Measurements from ENCODE around the gene SLC44A4. TPM values are rescaled to one million over a fixed set of nuclear protein-coding genes. Genes with fewer than 3 reads are reported as not detected.
A peak's percentile ranks its signal among the peaks of the same experiment; 100 is the strongest.
"Not testable (repeated sequence)": the region's sequence is repeated elsewhere in the genome, so short reads cannot be mapped to it uniquely, and the experiment has no call there.

The SLC44A4 gene
- total RNA-seq, 1 experiment from 2014 or later: not detected

DNA sequence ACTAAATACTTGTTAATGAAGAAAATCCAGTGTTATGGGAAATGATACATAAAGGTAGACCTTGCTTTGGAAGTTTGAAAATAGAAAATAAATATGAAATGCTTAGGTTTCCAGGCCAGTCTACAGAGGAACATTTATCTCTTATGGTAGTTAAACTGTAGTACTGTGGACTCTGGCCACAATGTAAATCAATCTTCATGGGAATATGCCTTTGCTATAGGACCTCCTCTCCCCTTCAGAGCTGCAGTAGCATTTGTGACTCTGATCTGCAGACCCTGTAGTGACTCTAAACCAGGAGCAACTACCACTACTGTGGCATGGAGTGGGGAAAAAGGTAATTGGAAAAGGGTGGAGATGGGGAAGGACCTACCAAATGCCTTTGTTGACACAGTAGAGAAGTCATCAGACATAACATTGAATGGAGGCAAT, 58.9 kb downstream of the SLC44A4 start:
- no peak for DNase-seq (ENCODE audit: low spot score)
- BruUV-seq (replicated peaks): no TSS peak
- no peaks in the 10 kb centered on the region for H3K9me3 ChIP-seq (ENCODE audit: low read depth, low read length, poor library complexity, severe bottlenecking)
- no peak overlapping the region for H3K4me3 ChIP-seq (ENCODE audit: low read depth, low read length, poor library complexity, severe bottlenecking)
- TF ChIP-seq EZH2 (IDR thresholded peaks at IDR 0.05; ENCODE audit: borderline replicate concordance, low read depth, low read length, poor library complexity, severe bottlenecking): no peak
- peaks cover 7% of the 10 kb centered on the region for H3K4me1 ChIP-seq (ENCODE audit: insufficient read depth, low read length, poor library complexity, severe bottlenecking)
- no peaks in the 10 kb centered on the region for H3K36me3 ChIP-seq (ENCODE audit: insufficient read depth, low read length, poor library complexity, severe bottlenecking)
- ChIA-PET POLR2A (ENCODE audit: low non-redundant PET) (interaction anchor here (0.7 kb wide), 1 partner anchor 117 kb away, joined by 6 read pairs; the partner anchor contains the start of gene ABHD16A), CTCF (no interaction called here)
- H3K27me3 ChIP-seq (replicated peaks; ENCODE audit: insufficient read depth, low read depth, low read length, poor library complexity): no peaks in the 10 kb centered on the region
- intact Hi-C loops (cut with micrococcal nuclease; ENCODE audit: unreplicated experiment): no loop called here
- H3K27ac ChIP-seq (ENCODE audit: low read depth, low read length, poor library complexity, severe bottlenecking): no peak overlapping the region

DNA sequence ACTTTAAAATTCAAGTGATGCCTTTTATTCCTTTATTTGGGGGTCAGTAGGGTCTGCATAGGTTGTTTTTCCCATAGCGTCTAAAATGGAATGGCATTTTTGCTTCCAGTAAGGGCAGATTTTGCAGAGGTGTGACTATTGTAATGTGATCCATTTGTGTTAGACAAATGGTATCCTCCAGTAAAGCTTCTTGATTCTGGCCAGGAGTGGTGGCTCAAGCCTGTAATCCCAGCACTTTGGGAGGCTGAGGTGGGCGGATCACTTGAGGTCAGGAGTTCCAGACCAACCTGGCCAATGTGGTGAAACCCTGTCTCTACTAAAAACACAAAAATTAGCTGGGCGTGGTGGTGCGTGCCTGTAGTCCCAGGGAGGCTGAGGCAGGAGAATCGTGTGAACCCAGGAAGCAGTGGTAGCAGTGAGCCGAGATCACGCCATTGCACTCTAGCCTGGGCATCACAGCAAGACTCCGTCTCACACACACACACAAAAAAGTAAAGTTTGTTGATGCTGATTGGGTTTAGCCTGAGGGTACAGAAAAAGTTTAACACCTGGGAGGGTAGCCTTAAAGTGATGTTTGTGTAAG, 60.8 kb downstream of the SLC44A4 start:
- CTCF ChIA-PET; intact Hi-C loops (cut with micrococcal nuclease; ENCODE audit: unreplicated experiment); H3K27me3 ChIP-seq (replicated peaks; ENCODE audit: insufficient read depth, low read depth, low read length, poor library complexity); H3K36me3 ChIP-seq (ENCODE audit: insufficient read depth, low read length, poor library complexity, severe bottlenecking); DNase-seq (ENCODE audit: low spot score); H3K9me3 ChIP-seq (ENCODE audit: low read depth, low read length, poor library complexity, severe bottlenecking); POLR2A ChIA-PET (ENCODE audit: low non-redundant PET); BruUV-seq (replicated peaks): not testable (repeated sequence)
- Histone ChIP-seq H3K27ac (ENCODE audit: low read depth, low read length, poor library complexity, severe bottlenecking) (peak overlapping the region; percentile 12), H3K4me1 (ENCODE audit: insufficient read depth, low read length, poor library complexity, severe bottlenecking) (peaks cover 14% of the 10 kb centered on the region), H3K4me3 (ENCODE audit: low read depth, low read length, poor library complexity, severe bottlenecking) (peak overlapping the region; percentile 50)

DNA sequence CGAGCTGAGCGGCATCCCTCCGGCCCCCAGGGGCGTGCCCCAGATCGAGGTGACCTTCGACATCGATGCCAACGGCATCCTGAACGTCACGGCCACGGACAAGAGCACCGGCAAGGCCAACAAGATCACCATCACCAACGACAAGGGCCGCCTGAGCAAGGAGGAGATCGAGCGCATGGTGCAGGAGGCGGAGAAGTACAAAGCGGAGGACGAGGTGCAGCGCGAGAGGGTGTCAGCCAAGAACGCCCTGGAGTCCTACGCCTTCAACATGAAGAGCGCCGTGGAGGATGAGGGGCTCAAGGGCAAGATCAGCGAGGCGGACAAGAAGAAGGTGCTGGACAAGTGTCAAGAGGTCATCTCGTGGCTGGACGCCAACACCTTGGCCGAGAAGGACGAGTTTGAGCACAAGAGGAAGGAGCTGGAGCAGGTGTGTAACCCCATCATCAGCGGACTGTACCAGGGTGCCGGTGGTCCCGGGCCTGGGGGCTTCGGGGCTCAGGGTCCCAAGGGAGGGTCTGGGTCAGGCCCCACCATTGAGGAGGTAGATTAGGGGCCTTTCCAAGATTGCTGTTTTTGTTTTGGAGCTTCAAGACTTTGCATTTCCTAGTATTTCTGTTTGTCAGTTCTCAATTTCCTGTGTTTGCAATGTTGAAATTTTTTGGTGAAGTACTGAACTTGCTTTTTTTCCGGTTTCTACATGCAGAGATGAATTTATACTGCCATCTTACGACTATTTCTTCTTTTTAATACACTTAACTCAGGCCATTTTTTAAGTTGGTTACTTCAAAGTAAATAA, 61.5 kb downstream of the SLC44A4 start:
- H3K9me3 ChIP-seq (ENCODE audit: low read depth, low read length, poor library complexity, severe bottlenecking); POLR2A ChIA-PET (ENCODE audit: low non-redundant PET); H3K27me3 ChIP-seq (replicated peaks; ENCODE audit: insufficient read depth, low read depth, low read length, poor library complexity); DNase-seq (ENCODE audit: low spot score); H3K36me3 ChIP-seq (ENCODE audit: insufficient read depth, low read length, poor library complexity, severe bottlenecking); CTCF ChIA-PET; intact Hi-C loops (cut with micrococcal nuclease; ENCODE audit: unreplicated experiment): not testable (repeated sequence)
- TF ChIP-seq, protein P1, sequence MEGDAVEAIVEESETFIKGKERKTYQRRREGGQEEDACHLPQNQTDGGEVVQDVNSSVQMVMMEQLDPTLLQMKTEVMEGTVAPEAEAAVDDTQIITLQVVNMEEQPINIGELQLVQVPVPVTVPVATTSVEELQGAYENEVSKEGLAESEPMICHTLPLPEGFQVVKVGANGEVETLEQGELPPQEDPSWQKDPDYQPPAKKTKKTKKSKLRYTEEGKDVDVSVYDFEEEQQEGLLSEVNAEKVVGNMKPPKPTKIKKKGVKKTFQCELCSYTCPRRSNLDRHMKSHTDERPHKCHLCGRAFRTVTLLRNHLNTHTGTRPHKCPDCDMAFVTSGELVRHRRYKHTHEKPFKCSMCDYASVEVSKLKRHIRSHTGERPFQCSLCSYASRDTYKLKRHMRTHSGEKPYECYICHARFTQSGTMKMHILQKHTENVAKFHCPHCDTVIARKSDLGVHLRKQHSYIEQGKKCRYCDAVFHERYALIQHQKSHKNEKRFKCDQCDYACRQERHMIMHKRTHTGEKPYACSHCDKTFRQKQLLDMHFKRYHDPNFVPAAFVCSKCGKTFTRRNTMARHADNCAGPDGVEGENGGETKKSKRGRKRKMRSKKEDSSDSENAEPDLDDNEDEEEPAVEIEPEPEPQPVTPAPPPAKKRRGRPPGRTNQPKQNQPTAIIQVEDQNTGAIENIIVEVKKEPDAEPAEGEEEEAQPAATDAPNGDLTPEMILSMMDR (conservative IDR thresholded peaks at IDR 0.05; ENCODE audit: low read depth, low read length): peak; percentile 32; the same call in 1 of the 2 replicates
- Histone ChIP-seq H3K4me3 (ENCODE audit: low read depth, low read length, poor library complexity, severe bottlenecking) (peak overlapping the region; percentile 50), H3K4me1 (ENCODE audit: insufficient read depth, low read length, poor library complexity, severe bottlenecking) (peaks cover 14% of the 10 kb centered on the region), H3K27ac (ENCODE audit: low read depth, low read length, poor library complexity, severe bottlenecking) (peak overlapping the region; percentile 12)
- TSS peak; percentile 73 for BruUV-seq (replicated peaks)

DNA sequence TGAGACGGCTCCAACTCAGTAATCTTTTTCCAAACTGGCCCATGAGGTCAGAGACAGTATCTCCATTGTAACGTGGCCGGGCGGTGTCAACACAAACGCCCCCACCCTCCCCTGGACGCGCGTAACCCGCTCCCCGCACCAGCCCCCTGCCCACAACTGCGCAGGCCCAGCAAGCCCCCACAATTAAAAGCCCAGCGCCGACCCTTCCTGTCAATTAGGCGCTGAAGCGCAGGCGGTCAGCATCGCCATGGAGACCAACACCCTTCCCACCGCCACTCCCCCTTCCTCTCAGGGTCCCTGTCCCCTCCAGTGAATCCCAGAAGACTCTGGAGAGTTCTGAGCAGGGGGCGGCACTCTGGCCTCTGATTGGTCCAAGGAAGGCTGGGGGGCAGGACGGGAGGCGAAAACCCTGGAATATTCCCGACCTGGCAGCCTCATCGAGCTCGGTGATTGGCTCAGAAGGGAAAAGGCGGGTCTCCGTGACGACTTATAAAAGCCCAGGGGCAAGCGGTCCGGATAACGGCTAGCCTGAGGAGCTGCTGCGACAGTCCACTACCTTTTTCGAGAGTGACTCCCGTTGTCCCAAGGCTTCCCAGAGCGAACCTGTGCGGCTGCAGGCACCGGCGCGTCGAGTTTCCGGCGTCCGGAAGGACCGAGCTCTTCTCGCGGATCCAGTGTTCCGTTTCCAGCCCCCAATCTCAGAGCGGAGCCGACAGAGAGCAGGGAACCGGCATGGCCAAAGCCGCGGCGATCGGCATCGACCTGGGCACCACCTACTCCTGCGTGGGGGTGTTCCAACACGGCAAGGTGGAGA, 63.6 kb downstream of the SLC44A4 start, which contains the start of the genes HSPA1A and HSPA1L:
TSS of gene HSPA1A (plus strand) at position 519 of the 814 bp plus-strand sequence. CDS start at position 733, 214 bp downstream.
TSS of gene HSPA1L (minus strand) at position 259 of the 814 bp plus-strand sequence. CDS start 3,311 bp downstream, outside the sequence.
- ChIA-PET POLR2A (ENCODE audit: low non-redundant PET) (interaction anchor here (0.6 to 1.1 kb wide), 6 partner anchors 9 to 75 kb away, joined by 3 to 12 read pairs (median 4); partner anchors contain the start of genes LSM2, MSH5 and VARS1), CTCF (interaction anchor here (0.5 to 1.5 kb wide), 4 partner anchors 8 to 62 kb away, joined by 3 to 15 read pairs (median 4); partner anchors contain the start of gene LSM2)
- intact Hi-C loops (cut with micrococcal nuclease; ENCODE audit: unreplicated experiment): no loop called here
- BruUV-seq (replicated peaks): no TSS peak
- H3K27me3 ChIP-seq (replicated peaks; ENCODE audit: insufficient read depth, low read depth, low read length, poor library complexity): no peaks in the 10 kb centered on the region
- H3K4me3 ChIP-seq (ENCODE audit: low read depth, low read length, poor library complexity, severe bottlenecking): peak within 1 kb of the TSS; percentile 65
- H3K9me3 ChIP-seq (ENCODE audit: low read depth, low read length, poor library complexity, severe bottlenecking): no peaks in the 10 kb centered on the region
- no peak for TF ChIP-seq EZH2 (IDR thresholded peaks at IDR 0.05; ENCODE audit: borderline replicate concordance, low read depth, low read length, poor library complexity, severe bottlenecking)
- TF ChIP-seq, protein P1 (conservative IDR thresholded peaks at IDR 0.05; ENCODE audit: low read depth, low read length): no peak
- H3K4me1 ChIP-seq (ENCODE audit: insufficient read depth, low read length, poor library complexity, severe bottlenecking): peaks cover 14% of the 10 kb centered on the region
- peak within 1 kb of the TSS; percentile 99 for H3K27ac ChIP-seq (ENCODE audit: low read depth, low read length, poor library complexity, severe bottlenecking)
- DNase-seq (ENCODE audit: low spot score): peak; percentile 99
- no peaks in the 10 kb centered on the region for H3K36me3 ChIP-seq (ENCODE audit: insufficient read depth, low read length, poor library complexity, severe bottlenecking)

Data from A673 (cell line).